Activated T-helper 2 cell treated with anti-CD3 and anti-CD28 coated beads, Interferon-gamma antibody, Interleukin-2, Interleukin-4, amounts not matched to agents 10 μg/mL and 5 μg/mL and 100 μg/mL, durations not matched to agents 14 hours and 24 hours and 36 hours (primary cell): ENCODE results near the gene MBD6. TPM values are rescaled to one million over a fixed set of nuclear protein-coding genes. Genes with fewer than 3 reads are reported as not detected.
A peak's percentile ranks its signal among the peaks of the same experiment; 100 is the strongest.
"Not testable (repeated sequence)": the region's sequence is repeated elsewhere in the genome, so short reads cannot be mapped to it uniquely, and the experiment has no call there.

Experiments used
- DNase-seq: peaks from one replicate; pipeline ENCODE4 v3.0.0; 2021; ENCODE audit warnings: low spot score
- H3K27ac Mint-ChIP-seq: one replicate; pipeline ENCODE4 v1.8.0; 2021; ENCODE audit warnings: mixed read lengths
- H3K27me3 Mint-ChIP-seq: one replicate; pipeline ENCODE4 v1.8.0; 2021; ENCODE audit warnings: low read depth, mixed read lengths
- H3K36me3 Mint-ChIP-seq: one replicate; pipeline ENCODE4 v1.8.0; 2021; ENCODE audit warnings: low read depth, mixed read lengths
- H3K4me1 Mint-ChIP-seq: one replicate; pipeline ENCODE4 v1.8.0; 2021; ENCODE audit warnings: low read depth, mixed read lengths
- H3K4me3 Mint-ChIP-seq: one replicate; pipeline ENCODE4 v1.8.0; 2021; ENCODE audit warnings: low read depth, mild to moderate bottlenecking, moderate library complexity, mixed read lengths
- H3K9me3 Mint-ChIP-seq: one replicate; pipeline ENCODE4 v1.8.0; 2021; ENCODE audit warnings: mixed read lengths
- intact Hi-C: fragments of 100-400 bp; cut with micrococcal nuclease; formaldehyde crosslinking; loops from one replicate; pipeline ENCODE4 v1.15.1; 2023
- total RNA-seq: library from RNA; stranded (reverse); gene quantifications from 2 replicates; pipeline ENCODE4 v1.2.3, GENCODE V29; 2022

Gene MBD6
- total RNA-seq, 1 donor from 2014 or later = 62.4 TPM

DNA sequence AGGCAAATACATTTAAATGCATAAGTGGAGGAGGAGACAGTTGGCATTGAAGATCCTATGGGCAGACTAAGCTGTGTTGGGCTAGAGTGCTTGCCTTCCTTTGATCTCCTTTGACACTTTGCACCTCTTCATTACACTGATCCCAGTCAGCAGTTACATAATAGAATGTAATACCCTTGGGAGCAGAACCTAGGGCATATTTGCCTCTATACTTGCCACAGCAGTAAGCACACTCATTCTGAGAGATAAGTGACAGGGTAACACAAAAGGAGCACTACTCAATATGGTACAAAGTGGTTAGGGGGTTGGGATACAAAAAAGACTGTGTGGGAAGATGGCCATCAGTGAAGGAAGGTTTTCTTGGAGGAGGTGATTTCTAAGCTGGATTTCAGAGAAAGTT lies 25.8 kb upstream of the MBD6 start:
- intact Hi-C loops = no loop called here
- Mint-ChIP-seq H3K27ac (peak overlapping the region; percentile 15), H3K4me1 (no peaks in the 10 kb centered on the region), H3K9me3 (no peaks in the 10 kb centered on the region), H3K27me3 (no peaks in the 10 kb centered on the region), H3K4me3 (no peak overlapping the region), H3K36me3 (peaks cover 72% of the 10 kb centered on the region)
- no peak for DNase-seq

DNA sequence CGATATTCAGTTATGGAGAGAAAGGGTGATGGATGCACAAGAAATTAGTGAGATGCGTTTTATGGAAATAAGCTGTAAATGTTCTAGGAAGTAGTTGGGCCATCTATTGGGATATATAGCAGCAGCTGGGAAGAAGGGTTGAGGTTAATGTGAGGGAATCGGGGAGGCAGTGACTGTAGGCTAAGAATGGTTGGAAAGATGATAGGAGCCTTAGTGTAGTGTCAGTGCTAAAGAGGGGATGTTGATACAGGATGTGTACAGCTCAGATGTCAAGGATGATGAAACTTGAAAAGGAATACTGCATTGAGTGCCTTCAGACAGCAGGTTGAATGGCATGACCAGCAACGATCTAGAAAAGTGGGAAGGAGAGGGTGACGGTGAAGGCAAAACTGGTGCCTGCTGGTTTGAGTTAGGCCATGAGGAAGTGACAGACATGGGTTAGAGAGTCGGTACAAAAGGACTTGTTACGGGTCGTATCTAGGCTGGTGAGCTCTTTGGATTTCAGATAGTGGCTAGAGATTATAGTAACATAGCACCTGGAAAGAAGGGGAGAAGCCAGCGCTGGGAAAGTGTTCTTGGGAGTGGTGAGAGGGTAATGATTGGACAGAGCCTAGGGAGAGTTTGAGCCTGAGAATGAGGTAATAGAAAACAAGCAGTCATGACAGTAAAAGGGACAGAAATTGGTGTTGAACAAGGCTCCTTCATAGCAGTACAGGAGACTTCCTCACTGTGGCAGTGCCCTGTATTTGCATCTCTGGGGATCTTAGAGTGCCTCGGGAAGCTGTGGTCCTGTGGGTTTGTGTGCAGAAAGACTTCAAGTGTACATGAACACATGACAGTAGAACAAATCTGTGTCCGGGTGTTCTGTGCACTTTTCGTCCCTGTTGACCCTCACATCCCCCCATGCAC lies 25.1 kb upstream of the MBD6 start:
- intact Hi-C loops = no loop called here
- DNase-seq = no peak
- H3K4me3 Mint-ChIP-seq = no peak overlapping the region
- peaks cover 72% of the 10 kb centered on the region for H3K36me3 Mint-ChIP-seq
- H3K9me3 Mint-ChIP-seq = no peaks in the 10 kb centered on the region
- H3K27me3 Mint-ChIP-seq = no peaks in the 10 kb centered on the region
- H3K4me1 Mint-ChIP-seq = no peaks in the 10 kb centered on the region
- H3K27ac Mint-ChIP-seq = peak overlapping the region; percentile 15

DNA sequence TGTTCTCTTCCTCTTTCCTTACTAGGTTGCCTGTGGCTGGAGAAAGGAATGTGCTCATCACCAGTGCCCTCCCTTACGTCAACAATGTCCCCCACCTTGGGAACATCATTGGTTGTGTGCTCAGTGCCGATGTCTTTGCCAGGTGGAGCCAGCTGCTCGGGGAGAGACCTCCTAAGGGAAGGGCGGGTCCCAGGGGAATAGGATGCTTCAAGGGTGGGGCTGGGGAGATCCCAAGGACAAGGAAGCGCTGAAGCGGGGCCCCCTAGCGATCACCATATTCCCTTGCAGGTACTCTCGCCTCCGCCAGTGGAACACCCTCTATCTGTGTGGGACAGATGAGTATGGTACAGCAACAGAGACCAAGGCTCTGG lies 24.5 kb upstream of the MBD6 start:
- no peaks in the 10 kb centered on the region for H3K9me3 Mint-ChIP-seq
- H3K27ac Mint-ChIP-seq = no peak overlapping the region
- H3K27me3 Mint-ChIP-seq = no peaks in the 10 kb centered on the region
- peaks cover 69% of the 10 kb centered on the region for H3K36me3 Mint-ChIP-seq
- H3K4me3 Mint-ChIP-seq = no peak overlapping the region
- intact Hi-C loops = no loop called here
- no peaks in the 10 kb centered on the region for H3K4me1 Mint-ChIP-seq
- no peak for DNase-seq

DNA sequence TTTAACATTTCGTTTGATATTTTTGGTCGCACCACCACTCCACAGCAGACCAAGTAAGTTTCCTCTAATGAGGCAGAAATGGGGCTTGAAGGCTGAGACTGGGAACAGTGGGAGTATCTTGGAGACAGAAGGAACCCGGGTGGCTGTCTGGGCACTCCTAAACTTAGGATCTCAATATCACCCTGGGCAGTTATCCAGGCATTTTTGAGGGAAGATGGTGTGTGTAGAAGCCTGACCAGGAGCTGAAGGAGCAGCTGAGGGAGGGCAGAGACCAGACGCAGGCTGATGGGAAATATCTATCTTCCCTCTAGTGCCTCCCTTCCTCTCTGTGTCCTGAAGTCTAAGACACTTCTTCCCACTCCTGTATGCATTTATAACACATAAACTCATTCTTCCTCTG lies 24.1 kb upstream of the MBD6 start:
- peaks cover 73% of the 10 kb centered on the region for H3K36me3 Mint-ChIP-seq

DNA sequence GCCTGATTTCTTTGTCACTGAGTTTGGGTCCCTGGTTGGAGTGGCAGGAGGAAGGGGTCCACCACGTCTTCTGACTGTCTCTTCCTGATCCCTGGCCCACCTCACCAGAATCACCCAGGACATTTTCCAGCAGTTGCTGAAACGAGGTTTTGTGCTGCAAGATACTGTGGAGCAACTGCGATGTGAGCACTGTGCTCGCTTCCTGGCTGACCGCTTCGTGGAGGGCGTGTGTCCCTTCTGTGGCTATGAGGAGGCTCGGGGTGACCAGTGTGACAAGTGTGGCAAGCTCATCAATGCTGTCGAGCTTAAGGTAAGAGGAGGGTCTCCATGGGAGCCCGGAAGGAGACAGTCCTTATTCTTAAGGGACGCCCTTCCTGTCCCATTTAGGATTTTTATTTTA lies 22.4 kb upstream of the MBD6 start:
- no peak for DNase-seq
- no peak overlapping the region for H3K4me3 Mint-ChIP-seq
- peaks cover 81% of the 10 kb centered on the region for H3K36me3 Mint-ChIP-seq
- intact Hi-C loops = no loop called here
- H3K4me1 Mint-ChIP-seq = no peaks in the 10 kb centered on the region
- no peaks in the 10 kb centered on the region for H3K9me3 Mint-ChIP-seq
- no peak overlapping the region for H3K27ac Mint-ChIP-seq
- H3K27me3 Mint-ChIP-seq = no peaks in the 10 kb centered on the region

More for the DNA sequence above, 24.1 kb upstream of the MBD6 start:
- no peaks in the 10 kb centered on the region for H3K4me1 Mint-ChIP-seq
- H3K9me3 Mint-ChIP-seq = no peaks in the 10 kb centered on the region
- H3K27ac Mint-ChIP-seq = no peak overlapping the region
- H3K27me3 Mint-ChIP-seq = no peaks in the 10 kb centered on the region
- H3K4me3 Mint-ChIP-seq = no peak overlapping the region
- DNase-seq = no peak
- intact Hi-C loops = no loop called here

DNA sequence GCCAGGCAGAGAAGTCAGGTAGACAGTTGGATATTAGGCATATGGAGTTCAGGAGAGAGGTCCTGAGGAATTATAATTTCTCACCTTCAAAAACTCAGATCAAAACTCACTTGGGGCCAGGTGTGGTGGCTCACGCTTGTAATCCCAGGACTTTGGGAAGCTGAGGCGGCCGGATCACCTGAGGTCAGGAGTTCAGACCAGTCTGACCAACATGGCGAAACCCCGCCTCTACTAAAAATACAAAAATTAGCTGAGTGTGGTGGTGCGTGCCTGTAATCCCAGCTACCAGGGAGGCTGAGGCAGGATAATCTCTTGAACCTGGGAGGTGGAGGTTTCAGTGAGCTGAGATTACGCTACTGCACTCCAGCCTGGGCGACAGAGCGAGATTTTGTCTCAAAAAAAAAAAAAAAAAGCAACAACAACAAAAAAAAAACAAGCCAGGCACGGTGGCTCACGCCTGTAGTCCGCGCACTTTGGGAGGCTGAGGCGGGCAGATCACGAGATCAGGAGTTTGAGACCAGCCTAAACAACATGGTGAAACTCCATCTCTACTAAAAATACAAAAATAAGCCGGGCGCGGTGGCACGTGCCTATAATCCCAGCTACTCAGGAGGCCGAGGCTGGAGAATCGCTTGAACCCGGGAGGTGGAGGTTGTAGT lies 20.2 kb upstream of the MBD6 start:
- H3K4me1 Mint-ChIP-seq, H3K27ac Mint-ChIP-seq, H3K27me3 Mint-ChIP-seq, DNase-seq, H3K9me3 Mint-ChIP-seq, intact Hi-C loops, H3K4me3 Mint-ChIP-seq: not testable (repeated sequence)
- peaks cover 78% of the 10 kb centered on the region for H3K36me3 Mint-ChIP-seq

DNA sequence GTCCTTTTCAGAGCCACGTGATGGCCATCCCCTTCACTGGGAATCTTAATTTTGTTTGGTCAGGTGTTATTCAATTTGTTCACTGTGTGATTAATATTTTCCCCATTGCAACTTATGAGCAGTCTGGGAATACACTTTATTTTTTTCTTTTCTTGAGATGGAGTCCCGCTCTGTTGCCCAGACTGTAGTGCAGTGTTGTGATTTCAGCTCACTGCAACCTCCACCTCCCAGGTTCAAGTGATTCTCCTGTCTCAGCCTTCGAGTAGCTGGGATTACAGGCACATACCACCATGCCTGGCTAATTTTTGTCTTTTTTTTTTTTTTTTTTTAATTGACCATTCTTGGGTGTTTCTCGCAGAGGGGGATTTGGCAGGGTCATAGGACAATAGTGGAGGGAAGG lies 16.1 kb upstream of the MBD6 start:
- H3K27ac Mint-ChIP-seq, H3K4me1 Mint-ChIP-seq, H3K4me3 Mint-ChIP-seq: not testable (repeated sequence)

DNA sequence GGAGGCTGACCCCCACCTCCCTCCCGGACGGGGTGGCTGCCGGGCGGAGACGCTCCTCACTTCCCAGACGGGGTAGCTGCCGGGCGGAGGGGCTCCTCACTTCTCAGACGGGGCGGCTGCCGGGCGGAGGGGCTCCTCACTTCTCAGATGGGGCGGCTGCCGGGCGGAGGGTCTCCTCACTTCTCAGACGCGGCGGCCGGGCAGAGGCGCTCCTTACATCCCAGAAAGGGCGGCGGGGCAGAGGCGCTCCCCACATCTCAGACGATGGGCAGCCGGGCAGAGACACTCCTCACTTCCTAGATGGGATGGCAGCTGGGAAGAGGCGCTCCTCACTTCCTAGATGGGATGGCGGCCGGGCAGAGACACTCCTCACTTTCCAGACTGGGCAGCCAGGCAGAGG lies 14.8 kb upstream of the MBD6 start:
- H3K4me3 Mint-ChIP-seq, intact Hi-C loops, H3K9me3 Mint-ChIP-seq, DNase-seq, H3K27me3 Mint-ChIP-seq, H3K27ac Mint-ChIP-seq, H3K4me1 Mint-ChIP-seq: not testable (repeated sequence)
- peaks cover 73% of the 10 kb centered on the region for H3K36me3 Mint-ChIP-seq

More for the DNA sequence above, 16.1 kb upstream of the MBD6 start:
- H3K9me3 Mint-ChIP-seq, H3K27me3 Mint-ChIP-seq, DNase-seq, intact Hi-C loops: not testable (repeated sequence)
- peaks cover 68% of the 10 kb centered on the region for H3K36me3 Mint-ChIP-seq

DNA sequence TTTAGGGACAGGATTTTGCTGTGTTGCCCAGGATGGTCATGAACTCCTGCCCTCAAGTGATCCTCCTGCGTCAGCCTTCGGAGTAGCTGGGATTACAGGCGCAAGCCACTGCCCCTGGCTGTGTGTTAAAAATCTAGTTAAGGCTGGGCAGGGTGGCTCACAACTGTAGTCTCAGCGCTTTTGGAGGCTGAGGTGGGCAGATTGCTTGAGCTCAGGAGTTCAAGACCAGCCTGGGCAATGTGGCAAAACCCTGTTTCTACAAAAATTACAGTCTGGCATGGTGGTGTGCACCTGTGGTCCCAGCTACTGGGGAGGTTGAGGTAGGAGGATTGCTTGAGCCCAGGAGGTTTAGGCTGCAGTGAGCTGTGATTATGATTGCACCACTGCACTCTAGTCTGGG lies 11.5 kb upstream of the MBD6 start:
- intact Hi-C loops = no loop called here

DNA sequence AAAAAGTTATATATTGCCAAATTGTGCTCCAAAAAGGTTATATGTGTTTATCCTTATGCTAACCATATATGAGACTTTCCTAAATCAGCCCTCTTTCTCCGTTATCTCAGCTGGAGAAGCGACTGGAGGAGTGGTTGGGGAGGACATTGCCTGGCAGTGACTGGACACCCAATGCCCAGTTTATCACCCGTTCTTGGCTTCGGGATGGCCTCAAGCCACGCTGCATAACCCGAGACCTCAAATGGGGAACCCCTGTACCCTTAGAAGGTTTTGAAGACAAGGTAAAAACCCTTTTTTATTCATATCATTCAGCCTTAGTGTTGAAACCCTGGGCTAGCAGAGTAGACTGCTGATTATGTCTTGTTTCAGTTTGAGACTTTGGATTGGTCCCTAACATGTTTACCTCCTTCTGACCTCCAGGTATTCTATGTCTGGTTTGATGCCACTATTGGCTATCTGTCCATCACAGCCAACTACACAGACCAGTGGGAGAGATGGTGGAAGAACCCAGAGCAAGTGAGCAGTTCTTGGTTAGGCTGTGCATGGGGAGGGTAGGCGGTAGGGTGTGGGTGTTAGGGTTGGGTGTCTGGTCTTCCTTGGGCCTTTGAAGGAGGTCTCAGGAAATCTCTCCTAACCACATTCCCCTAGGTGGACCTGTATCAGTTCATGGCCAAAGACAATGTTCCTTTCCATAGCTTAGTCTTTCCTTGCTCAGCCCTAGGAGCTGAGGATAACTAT lies 10.9 kb upstream of the MBD6 start:
- Mint-ChIP-seq H3K4me1 (peaks cover 8% of the 10 kb centered on the region), H3K27me3 (no peaks in the 10 kb centered on the region), H3K4me3 (no peak overlapping the region), H3K9me3 (no peaks in the 10 kb centered on the region), H3K36me3 (peaks cover 73% of the 10 kb centered on the region), H3K27ac (peak overlapping the region; percentile 23)
- no peak for DNase-seq
- intact Hi-C loops = no loop called here

More for the DNA sequence above, 11.5 kb upstream of the MBD6 start:
- Mint-ChIP-seq H3K27ac (no peak overlapping the region), H3K9me3 (no peaks in the 10 kb centered on the region), H3K4me1 (peaks cover 8% of the 10 kb centered on the region), H3K27me3 (no peaks in the 10 kb centered on the region), H3K4me3 (no peak overlapping the region), H3K36me3 (peaks cover 72% of the 10 kb centered on the region)
- no peak for DNase-seq

DNA sequence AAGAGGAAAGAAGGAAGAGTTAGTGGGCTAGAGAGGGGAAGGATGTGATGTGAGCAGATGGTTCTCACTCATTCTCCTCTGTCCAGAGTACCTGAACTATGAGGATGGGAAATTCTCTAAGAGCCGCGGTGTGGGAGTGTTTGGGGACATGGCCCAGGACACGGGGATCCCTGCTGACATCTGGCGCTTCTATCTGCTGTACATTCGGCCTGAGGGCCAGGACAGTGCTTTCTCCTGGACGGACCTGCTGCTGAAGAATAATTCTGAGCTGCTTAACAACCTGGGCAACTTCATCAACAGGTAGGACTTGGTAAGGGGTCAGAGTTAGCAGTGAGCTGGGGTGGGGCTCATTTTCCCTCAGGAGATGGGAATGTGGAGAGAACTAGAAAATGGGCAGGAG lies 10.0 kb upstream of the MBD6 start:
- Mint-ChIP-seq H3K27me3 (no peaks in the 10 kb centered on the region), H3K36me3 (peaks cover 82% of the 10 kb centered on the region), H3K9me3 (no peaks in the 10 kb centered on the region), H3K4me1 (peaks cover 10% of the 10 kb centered on the region), H3K4me3 (no peak overlapping the region), H3K27ac (no peak overlapping the region)
- DNase-seq = no peak
- intact Hi-C loops = no loop called here

DNA sequence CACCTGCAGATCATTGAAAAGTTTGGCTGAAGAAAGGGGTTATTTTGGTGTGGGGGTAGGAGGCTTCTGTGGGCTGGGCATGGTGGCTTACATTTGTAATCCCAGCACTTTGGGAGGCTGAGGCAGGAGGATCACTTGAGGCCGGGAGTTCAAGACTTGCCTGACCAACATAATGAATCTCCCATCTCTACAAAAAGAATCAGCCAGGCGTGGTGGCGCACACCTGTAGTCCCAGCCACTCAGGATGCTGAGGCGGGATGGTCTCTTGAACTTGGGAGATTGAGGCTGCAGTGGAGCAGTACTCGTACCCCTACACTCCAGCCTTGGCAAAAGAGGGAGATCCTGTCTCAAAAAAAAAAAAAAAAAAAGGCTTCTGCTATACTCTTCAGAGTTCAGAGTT lies 9.4 kb upstream of the MBD6 start:
- intact Hi-C loops = no loop called here
- Mint-ChIP-seq H3K4me1 (peaks cover 14% of the 10 kb centered on the region), H3K27ac (no peak overlapping the region), H3K36me3 (peaks cover 85% of the 10 kb centered on the region), H3K27me3 (no peaks in the 10 kb centered on the region), H3K4me3 (no peak overlapping the region), H3K9me3 (no peaks in the 10 kb centered on the region)
- DNase-seq = no peak

DNA sequence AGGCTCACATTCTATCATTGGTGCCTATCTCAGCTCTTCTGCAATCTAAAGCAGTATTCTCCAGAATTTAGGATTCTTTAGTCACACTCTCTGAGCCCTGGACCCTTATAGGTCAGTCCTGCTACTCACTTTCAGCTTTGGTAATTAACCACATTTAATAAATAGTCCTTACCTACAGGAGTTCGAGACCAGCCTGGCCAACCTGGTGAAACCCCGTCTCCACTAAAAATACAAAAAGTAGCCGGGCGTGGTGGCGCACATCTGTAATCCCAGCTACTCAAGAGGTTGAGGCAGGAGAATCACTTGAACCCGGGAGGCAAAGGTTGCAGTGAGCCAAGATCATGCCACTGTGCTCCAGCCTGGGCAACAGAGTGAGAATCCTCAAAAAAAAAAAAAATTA lies 8.9 kb upstream of the MBD6 start:
- H3K9me3 Mint-ChIP-seq, H3K27ac Mint-ChIP-seq, intact Hi-C loops, H3K4me3 Mint-ChIP-seq, DNase-seq, H3K27me3 Mint-ChIP-seq: not testable (repeated sequence)
- Mint-ChIP-seq H3K36me3 (peaks cover 86% of the 10 kb centered on the region), H3K4me1 (peaks cover 17% of the 10 kb centered on the region)
